B cell (primary cell): ENCODE data around the gene TPI1.
"Not testable (repeated sequence)": the region's sequence is repeated elsewhere in the genome, so short reads cannot be mapped to it uniquely, and the experiment has no call there.

Experiments
- EZH2 ChIP-seq: IDR thresholded peaks from 2 replicates; pipeline ENCODE4 v1.6.1; 2012; ENCODE audit warnings: borderline replicate concordance, low read depth, mild to moderate bottlenecking, moderate library complexity, low read length; ENCODE audit not compliant: insufficient read depth, poor library complexity, severe bottlenecking
- TF ChIP-seq, protein P1 (sequence below): fragments of 200-600 bp; IDR thresholded peaks from one replicate; pipeline ENCODE4 v1.8.0; 2022; ENCODE audit warnings: antibody characterized with exemption, mild to moderate bottlenecking

DNA sequence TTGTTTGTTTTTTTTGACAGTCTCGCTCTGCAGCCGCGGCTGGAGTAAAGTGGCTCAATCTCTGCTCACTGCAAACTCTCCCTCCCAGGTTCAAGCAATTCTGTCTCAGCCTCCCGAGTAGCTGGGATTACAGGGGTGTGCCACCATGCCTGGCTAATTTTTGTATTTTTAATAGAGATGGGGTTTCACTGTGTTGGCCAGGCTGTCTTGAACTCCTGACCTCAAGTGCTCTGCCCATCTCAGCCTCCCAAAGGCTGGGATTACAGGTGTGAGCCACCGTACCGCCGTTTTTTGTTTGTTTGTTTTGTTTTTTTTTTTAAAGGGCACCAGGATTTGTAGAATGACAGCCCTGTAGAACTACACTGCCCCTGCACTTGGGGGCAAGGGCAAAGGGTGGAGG lies 21.5 kb downstream of the TPI1 start:
- TF ChIP-seq, protein P1, sequence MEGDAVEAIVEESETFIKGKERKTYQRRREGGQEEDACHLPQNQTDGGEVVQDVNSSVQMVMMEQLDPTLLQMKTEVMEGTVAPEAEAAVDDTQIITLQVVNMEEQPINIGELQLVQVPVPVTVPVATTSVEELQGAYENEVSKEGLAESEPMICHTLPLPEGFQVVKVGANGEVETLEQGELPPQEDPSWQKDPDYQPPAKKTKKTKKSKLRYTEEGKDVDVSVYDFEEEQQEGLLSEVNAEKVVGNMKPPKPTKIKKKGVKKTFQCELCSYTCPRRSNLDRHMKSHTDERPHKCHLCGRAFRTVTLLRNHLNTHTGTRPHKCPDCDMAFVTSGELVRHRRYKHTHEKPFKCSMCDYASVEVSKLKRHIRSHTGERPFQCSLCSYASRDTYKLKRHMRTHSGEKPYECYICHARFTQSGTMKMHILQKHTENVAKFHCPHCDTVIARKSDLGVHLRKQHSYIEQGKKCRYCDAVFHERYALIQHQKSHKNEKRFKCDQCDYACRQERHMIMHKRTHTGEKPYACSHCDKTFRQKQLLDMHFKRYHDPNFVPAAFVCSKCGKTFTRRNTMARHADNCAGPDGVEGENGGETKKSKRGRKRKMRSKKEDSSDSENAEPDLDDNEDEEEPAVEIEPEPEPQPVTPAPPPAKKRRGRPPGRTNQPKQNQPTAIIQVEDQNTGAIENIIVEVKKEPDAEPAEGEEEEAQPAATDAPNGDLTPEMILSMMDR = not testable (repeated sequence)
- not testable (repeated sequence) for TF ChIP-seq EZH2
